ENCODE results near the gene PDE6D.
A peak's percentile ranks its signal among the peaks of the same experiment; 100 is the strongest.

PDE6D gene

DNA sequence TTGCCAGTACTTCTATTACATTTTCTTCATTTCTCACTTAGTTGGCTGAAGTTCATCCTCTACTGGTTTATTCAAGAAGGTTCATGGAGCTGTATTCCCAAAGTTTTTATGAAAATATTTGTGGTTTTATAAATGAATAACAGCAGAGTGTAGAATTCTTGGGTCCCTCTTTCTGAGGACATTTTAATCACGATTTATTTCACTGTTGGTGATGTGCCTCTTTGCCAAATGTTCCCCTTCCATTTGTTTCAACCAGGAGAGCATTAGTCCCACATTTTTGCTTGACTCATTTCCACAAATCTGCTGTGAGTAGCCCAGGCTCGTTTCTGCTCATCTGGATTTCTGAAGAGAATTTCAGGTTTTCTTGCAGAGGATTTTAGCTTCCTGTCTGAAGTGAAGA, 25.9 kb upstream of the PDE6D start:
- no peak overlapping the region for H3K4me3 ChIP-seq (replicated peaks; ENCODE audit: low read depth, low read length)
- DNase-seq (ENCODE audit: extremely low read depth, low read depth) = peak; percentile 52
- TF ChIP-seq, protein P1, sequence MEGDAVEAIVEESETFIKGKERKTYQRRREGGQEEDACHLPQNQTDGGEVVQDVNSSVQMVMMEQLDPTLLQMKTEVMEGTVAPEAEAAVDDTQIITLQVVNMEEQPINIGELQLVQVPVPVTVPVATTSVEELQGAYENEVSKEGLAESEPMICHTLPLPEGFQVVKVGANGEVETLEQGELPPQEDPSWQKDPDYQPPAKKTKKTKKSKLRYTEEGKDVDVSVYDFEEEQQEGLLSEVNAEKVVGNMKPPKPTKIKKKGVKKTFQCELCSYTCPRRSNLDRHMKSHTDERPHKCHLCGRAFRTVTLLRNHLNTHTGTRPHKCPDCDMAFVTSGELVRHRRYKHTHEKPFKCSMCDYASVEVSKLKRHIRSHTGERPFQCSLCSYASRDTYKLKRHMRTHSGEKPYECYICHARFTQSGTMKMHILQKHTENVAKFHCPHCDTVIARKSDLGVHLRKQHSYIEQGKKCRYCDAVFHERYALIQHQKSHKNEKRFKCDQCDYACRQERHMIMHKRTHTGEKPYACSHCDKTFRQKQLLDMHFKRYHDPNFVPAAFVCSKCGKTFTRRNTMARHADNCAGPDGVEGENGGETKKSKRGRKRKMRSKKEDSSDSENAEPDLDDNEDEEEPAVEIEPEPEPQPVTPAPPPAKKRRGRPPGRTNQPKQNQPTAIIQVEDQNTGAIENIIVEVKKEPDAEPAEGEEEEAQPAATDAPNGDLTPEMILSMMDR (IDR thresholded peaks at IDR 0.05; ENCODE audit: low read depth, low read length, missing control alignments) = no peak

GRCh38 chr2:231803501-231804138, 22.5 kb upstream of the PDE6D start:
- TF ChIP-seq, protein P1 (IDR thresholded peaks at IDR 0.05; ENCODE audit: low read depth, low read length, missing control alignments) = no peak
- no peak overlapping the region for H3K4me3 ChIP-seq (replicated peaks; ENCODE audit: low read depth, low read length)
- DNase-seq (ENCODE audit: extremely low read depth, low read depth) = no peak

GRCh38 chr2:231800493-231801091, 19.5 kb upstream of the PDE6D start:
- TF ChIP-seq, protein P1 (IDR thresholded peaks at IDR 0.05; ENCODE audit: low read depth, low read length, missing control alignments) = peak; percentile 82
- H3K4me3 ChIP-seq (replicated peaks; ENCODE audit: low read depth, low read length) = no peak overlapping the region
- DNase-seq (ENCODE audit: extremely low read depth, low read depth) = no peak

GRCh38 chr2:231795525-231796327, 14.6 kb upstream of the PDE6D start:
- no peak overlapping the region for H3K4me3 ChIP-seq (replicated peaks; ENCODE audit: low read depth, low read length)
- peak; percentile 80 for DNase-seq (ENCODE audit: extremely low read depth, low read depth)

DNA sequence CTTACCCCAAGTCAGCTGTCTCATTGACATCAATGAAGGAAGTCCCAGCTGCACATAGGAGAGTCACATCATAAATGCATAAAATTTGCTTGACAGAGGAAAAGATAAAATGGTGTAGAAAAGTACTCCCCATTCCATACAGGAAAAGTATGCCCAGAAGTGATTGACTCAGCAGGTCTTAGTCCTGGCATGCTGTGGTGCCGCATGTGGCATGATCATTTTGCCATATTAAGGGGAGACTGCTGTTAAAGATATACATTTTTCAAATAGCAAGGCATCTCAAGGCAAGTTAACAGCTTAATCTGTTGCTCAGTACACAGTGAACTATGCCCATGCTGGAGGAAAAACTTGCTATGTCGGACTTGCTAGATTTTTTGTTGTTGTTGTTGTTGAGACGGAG, 13.3 kb upstream of the PDE6D start:
- DNase-seq (ENCODE audit: extremely low read depth, low read depth) = no peak
- TF ChIP-seq, protein P1 (IDR thresholded peaks at IDR 0.05; ENCODE audit: low read depth, low read length, missing control alignments) = no peak
- no peak overlapping the region for H3K4me3 ChIP-seq (replicated peaks; ENCODE audit: low read depth, low read length)

More at GRCh38 chr2:231795525-231796327, 14.6 kb upstream of the PDE6D start:
- TF ChIP-seq, protein P1 (IDR thresholded peaks at IDR 0.05; ENCODE audit: low read depth, low read length, missing control alignments) = peak; percentile 49

DNA sequence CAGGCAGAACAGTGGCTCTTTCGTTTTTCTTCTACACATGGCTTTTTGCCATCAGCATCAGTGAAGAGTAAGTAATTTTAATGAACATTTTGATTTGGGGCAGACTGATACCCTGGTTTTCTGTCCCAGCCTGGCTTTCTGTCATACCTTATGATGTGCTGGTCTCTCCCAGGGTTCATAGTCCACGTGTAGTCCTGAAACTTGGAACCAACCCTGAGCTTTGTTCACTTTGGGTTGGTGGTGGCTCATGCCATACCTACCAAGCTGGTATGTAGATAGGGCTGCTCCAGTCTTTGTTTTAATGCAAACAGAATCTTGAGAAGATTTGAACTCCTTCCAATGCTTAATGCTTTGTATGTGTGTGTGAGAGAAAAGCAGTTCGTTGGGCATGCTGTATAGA, 10.0 kb upstream of the PDE6D start:
- no peak for DNase-seq (ENCODE audit: extremely low read depth, low read depth)
- H3K4me3 ChIP-seq (replicated peaks; ENCODE audit: low read depth, low read length) = no peak overlapping the region
- TF ChIP-seq, protein P1 (IDR thresholded peaks at IDR 0.05; ENCODE audit: low read depth, low read length, missing control alignments) = no peak
